ENCODE measurements around the gene GPR37.
A peak's percentile ranks its signal among the peaks of the same experiment; 100 is the strongest.

Gene GPR37

GRCh38 chr7:124765401-124766352, at the start of gene GPR37:
Gene GPR37 (minus strand): TSS chr7:124765792. CDS start chr7:124764976, 816 bp downstream.
- peak; percentile 33 for DNase-seq (ENCODE audit: low read depth)

- DNase-seq (ENCODE audit: low read depth): no peak
Measured at GRCh38 chr7:124813994-124814798, 48.6 kb upstream of the GPR37 start.

- no peak for DNase-seq (ENCODE audit: low read depth)
Measured at GRCh38 chr7:124812764-124813163, 47.2 kb upstream of the GPR37 start.

GRCh38 chr7:124811341-124811740, 45.7 kb upstream of the GPR37 start:
- no peak for DNase-seq (ENCODE audit: low read depth)

GRCh38 chr7:124810605-124811004, 45.0 kb upstream of the GPR37 start:
- DNase-seq (ENCODE audit: low read depth): no peak

- no peak for DNase-seq (ENCODE audit: low read depth)
Measured at GRCh38 chr7:124808206-124808605, 42.6 kb upstream of the GPR37 start.

- DNase-seq (ENCODE audit: low read depth): no peak
Measured at GRCh38 chr7:124801330-124801895, 35.8 kb upstream of the GPR37 start.

GRCh38 chr7:124800386-124800785, 34.8 kb upstream of the GPR37 start:
- DNase-seq (ENCODE audit: low read depth): no peak

- no peak for DNase-seq (ENCODE audit: low read depth)
Measured at GRCh38 chr7:124799448-124799847, 33.9 kb upstream of the GPR37 start.

GRCh38 chr7:124796771-124797170, 31.2 kb upstream of the GPR37 start:
- DNase-seq (ENCODE audit: low read depth): no peak

GRCh38 chr7:124792696-124793095, 27.1 kb upstream of the GPR37 start:
- DNase-seq (ENCODE audit: low read depth): no peak

GRCh38 chr7:124792002-124792401, 26.4 kb upstream of the GPR37 start:
- DNase-seq (ENCODE audit: low read depth): no peak

- no peak for DNase-seq (ENCODE audit: low read depth)
Measured at GRCh38 chr7:124791426-124791825, 25.8 kb upstream of the GPR37 start.

- no peak for DNase-seq (ENCODE audit: low read depth)
Measured at GRCh38 chr7:124790645-124791044, 25.1 kb upstream of the GPR37 start.

GRCh38 chr7:124785994-124786393, 20.4 kb upstream of the GPR37 start:
- DNase-seq (ENCODE audit: low read depth): no peak

- no peak for DNase-seq (ENCODE audit: low read depth)
Measured at GRCh38 chr7:124784879-124785818, 19.6 kb upstream of the GPR37 start.

GRCh38 chr7:124783271-124783670, 17.7 kb upstream of the GPR37 start:
- no peak for DNase-seq (ENCODE audit: low read depth)

GRCh38 chr7:124781907-124782734, 16.5 kb upstream of the GPR37 start:
- no peak for DNase-seq (ENCODE audit: low read depth)

- no peak for DNase-seq (ENCODE audit: low read depth)
Measured at GRCh38 chr7:124781418-124781817, 15.8 kb upstream of the GPR37 start.

GRCh38 chr7:124780608-124781007, 15.0 kb upstream of the GPR37 start:
- DNase-seq (ENCODE audit: low read depth): no peak

- DNase-seq (ENCODE audit: low read depth): no peak
Measured at GRCh38 chr7:124780056-124780455, 14.5 kb upstream of the GPR37 start.

Data from activated T-cell treated with anti-CD3 and anti-CD28 coated beads for 48 hours (primary cell).